Activated naive CD8-positive, alpha-beta T cell (primary cell): ENCODE measurements around the gene TSPAN18.

ENCODE experiments used
- H3K27ac Mint-ChIP-seq: one replicate; pipeline ENCODE4 v1.8.0; 2021; ENCODE audit warnings: mixed read lengths
- H3K27me3 Mint-ChIP-seq: one replicate; pipeline ENCODE4 v1.8.0; 2021; ENCODE audit warnings: mixed read lengths
- H3K36me3 Mint-ChIP-seq: one replicate; pipeline ENCODE4 v1.8.0; 2021; ENCODE audit warnings: mixed read lengths
- H3K4me1 Mint-ChIP-seq: one replicate; pipeline ENCODE4 v1.8.0; 2021; ENCODE audit warnings: low read depth, mixed read lengths
- H3K4me3 Mint-ChIP-seq: one replicate; pipeline ENCODE4 v1.8.0; 2021; ENCODE audit warnings: mild to moderate bottlenecking, mixed read lengths
- H3K9me3 Mint-ChIP-seq: one replicate; pipeline ENCODE4 v1.8.0; 2021; ENCODE audit warnings: low read depth, mixed read lengths

Gene TSPAN18

GRCh38 chr11:44848203-44848962 is 121.6 kb downstream of the TSPAN18 start:
- H3K27ac Mint-ChIP-seq: no peak overlapping the region
- peaks cover 6% of the 10 kb centered on the region for H3K9me3 Mint-ChIP-seq

DNA sequence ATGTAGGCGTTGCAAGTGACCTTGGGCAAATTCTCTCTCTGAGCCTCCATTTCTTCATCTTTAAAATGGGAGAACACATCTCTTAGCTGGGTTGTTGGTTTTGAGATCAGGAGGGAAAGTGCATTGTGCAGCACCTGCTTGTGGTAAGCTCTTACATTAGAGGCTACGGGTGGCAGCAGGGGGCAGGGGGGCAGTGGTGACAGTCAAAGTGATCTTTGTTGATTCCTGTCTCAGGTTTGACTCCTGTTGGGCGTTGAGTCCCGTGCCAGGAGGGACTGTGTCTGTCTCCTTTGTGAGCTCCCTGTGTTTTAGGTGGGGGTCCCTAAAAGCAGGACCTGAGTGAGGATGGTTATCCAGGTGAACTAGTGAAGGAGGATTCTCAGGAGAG is 122.2 kb downstream of the TSPAN18 start:
- no peak overlapping the region for H3K27ac Mint-ChIP-seq
- H3K4me1 Mint-ChIP-seq: no peaks in the 10 kb centered on the region
- H3K27me3 Mint-ChIP-seq: no peaks in the 10 kb centered on the region
- peaks cover 21% of the 10 kb centered on the region for H3K36me3 Mint-ChIP-seq
- H3K9me3 Mint-ChIP-seq: peaks cover 6% of the 10 kb centered on the region
- no peak overlapping the region for H3K4me3 Mint-ChIP-seq

More at GRCh38 chr11:44848203-44848962, 121.6 kb downstream of the TSPAN18 start:
- no peak overlapping the region for H3K4me3 Mint-ChIP-seq
- no peaks in the 10 kb centered on the region for H3K27me3 Mint-ChIP-seq
- no peaks in the 10 kb centered on the region for H3K4me1 Mint-ChIP-seq
- peaks cover 23% of the 10 kb centered on the region for H3K36me3 Mint-ChIP-seq

- Mint-ChIP-seq H3K4me3 (no peak overlapping the region), H3K9me3 (peaks cover 6% of the 10 kb centered on the region), H3K27me3 (no peaks in the 10 kb centered on the region), H3K4me1 (no peaks in the 10 kb centered on the region), H3K27ac (no peak overlapping the region), H3K36me3 (peaks cover 18% of the 10 kb centered on the region)
Measured at GRCh38 chr11:44849424-44849823, 122.7 kb downstream of the TSPAN18 start.

GRCh38 chr11:44849922-44850321 is 123.2 kb downstream of the TSPAN18 start:
- H3K27ac Mint-ChIP-seq: no peak overlapping the region
- H3K36me3 Mint-ChIP-seq: peaks cover 13% of the 10 kb centered on the region
- H3K27me3 Mint-ChIP-seq: no peaks in the 10 kb centered on the region
- no peaks in the 10 kb centered on the region for H3K4me1 Mint-ChIP-seq
- H3K4me3 Mint-ChIP-seq: no peak overlapping the region
- H3K9me3 Mint-ChIP-seq: peaks cover 6% of the 10 kb centered on the region

DNA sequence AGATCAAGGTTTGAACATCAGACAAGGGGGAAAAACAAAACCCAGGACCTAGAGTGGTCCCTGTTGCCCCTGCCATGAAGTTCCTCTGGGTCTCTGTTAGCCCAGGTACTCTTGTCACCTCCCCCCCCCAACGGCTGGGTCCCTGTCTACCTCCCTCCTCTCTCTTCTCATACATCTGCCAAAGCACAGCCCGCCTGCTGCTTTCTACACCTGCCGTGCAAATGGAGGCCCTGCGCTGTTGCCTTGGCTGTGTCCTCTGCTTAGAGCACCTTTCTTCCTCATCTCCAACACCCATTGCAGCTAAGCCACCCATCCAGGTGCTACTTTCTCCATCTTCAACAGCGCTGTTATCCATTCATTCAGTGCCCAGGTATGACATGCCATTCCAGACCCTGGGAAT is 124.7 kb downstream of the TSPAN18 start:
- H3K4me3 Mint-ChIP-seq: no peak overlapping the region
- H3K27me3 Mint-ChIP-seq: no peaks in the 10 kb centered on the region
- H3K27ac Mint-ChIP-seq: no peak overlapping the region
- peaks cover 13% of the 10 kb centered on the region for H3K36me3 Mint-ChIP-seq
- peaks cover 5% of the 10 kb centered on the region for H3K4me1 Mint-ChIP-seq
- peaks cover 5% of the 10 kb centered on the region for H3K9me3 Mint-ChIP-seq

- no peak overlapping the region for H3K4me3 Mint-ChIP-seq
- H3K36me3 Mint-ChIP-seq: peaks cover 6% of the 10 kb centered on the region
- H3K27ac Mint-ChIP-seq: no peak overlapping the region
- H3K9me3 Mint-ChIP-seq: no peaks in the 10 kb centered on the region
- H3K4me1 Mint-ChIP-seq: peaks cover 5% of the 10 kb centered on the region
- no peaks in the 10 kb centered on the region for H3K27me3 Mint-ChIP-seq
Measured at GRCh38 chr11:44852159-44852747, 125.5 kb downstream of the TSPAN18 start.

DNA sequence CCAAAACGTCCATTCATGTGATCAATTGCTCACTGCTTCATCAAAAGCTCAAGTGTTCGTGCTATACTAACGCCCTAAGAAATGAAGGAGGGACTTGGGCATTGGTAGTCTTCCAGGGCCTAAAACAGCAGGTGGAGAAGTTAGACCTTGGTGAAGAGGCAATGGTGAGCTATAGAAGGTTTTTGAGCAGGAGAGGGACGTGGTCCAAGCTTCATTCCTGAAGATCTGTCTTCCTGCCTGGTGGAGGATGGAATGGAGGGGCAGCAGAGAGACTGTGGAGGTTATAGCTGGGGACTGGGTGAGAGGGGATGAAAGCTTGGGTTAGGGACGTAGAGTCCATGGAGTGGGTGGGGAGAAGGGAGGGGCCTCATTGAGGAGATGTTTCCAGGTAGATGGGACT is 126.2 kb downstream of the TSPAN18 start:
- Mint-ChIP-seq H3K4me3 (no peak overlapping the region), H3K27ac (no peak overlapping the region), H3K27me3 (no peaks in the 10 kb centered on the region), H3K36me3 (peaks cover 3% of the 10 kb centered on the region), H3K9me3 (no peaks in the 10 kb centered on the region), H3K4me1 (peaks cover 5% of the 10 kb centered on the region)

GRCh38 chr11:44853666-44854065 is 126.9 kb downstream of the TSPAN18 start:
- Mint-ChIP-seq H3K27ac (no peak overlapping the region), H3K4me3 (no peak overlapping the region), H3K4me1 (peaks cover 5% of the 10 kb centered on the region), H3K9me3 (no peaks in the 10 kb centered on the region), H3K27me3 (no peaks in the 10 kb centered on the region), H3K36me3 (peaks cover 3% of the 10 kb centered on the region)

GRCh38 chr11:44854086-44854485 is 127.3 kb downstream of the TSPAN18 start:
- Mint-ChIP-seq H3K27ac (no peak overlapping the region), H3K9me3 (no peaks in the 10 kb centered on the region)

DNA sequence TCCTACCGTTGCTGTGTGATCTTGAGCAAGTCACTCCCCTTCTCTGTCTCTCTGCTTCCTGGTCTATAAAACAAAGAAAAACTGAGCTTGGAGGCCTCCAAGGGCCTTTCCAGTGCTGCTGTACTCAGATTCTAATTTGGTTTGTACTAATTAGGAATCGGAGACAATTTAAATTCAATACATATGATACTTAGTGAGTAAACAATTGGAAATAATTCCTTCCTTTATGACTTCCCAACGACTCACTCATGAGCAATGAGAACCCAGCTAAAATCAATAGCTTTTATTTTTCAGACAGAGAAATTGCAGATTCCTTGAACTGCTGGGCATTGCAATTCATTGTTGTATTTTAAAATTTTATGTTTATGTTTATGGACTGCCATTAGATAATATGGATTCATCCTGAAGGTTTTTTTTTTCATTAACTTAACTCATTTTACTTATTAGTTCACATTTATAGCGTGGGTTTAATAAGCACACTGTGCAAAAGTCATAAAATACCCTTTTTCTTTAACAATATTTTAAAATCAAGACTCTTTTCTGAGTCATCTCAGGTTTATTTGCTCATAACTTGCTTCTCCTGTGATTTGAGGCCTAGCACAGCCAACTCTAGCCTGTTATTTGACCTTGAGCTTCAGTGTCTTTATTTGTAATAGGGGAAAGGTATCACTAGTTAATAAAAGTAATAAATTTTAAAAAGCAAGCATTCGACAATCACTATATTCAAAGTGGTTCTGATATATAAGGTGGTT is 128.2 kb downstream of the TSPAN18 start:
- no peaks in the 10 kb centered on the region for H3K27me3 Mint-ChIP-seq
- no peaks in the 10 kb centered on the region for H3K9me3 Mint-ChIP-seq
- no peak overlapping the region for H3K4me3 Mint-ChIP-seq
- H3K4me1 Mint-ChIP-seq: peaks cover 5% of the 10 kb centered on the region
- H3K27ac Mint-ChIP-seq: no peak overlapping the region
- peaks cover 3% of the 10 kb centered on the region for H3K36me3 Mint-ChIP-seq

More at GRCh38 chr11:44854086-44854485, 127.3 kb downstream of the TSPAN18 start:
- Mint-ChIP-seq H3K4me3 (no peak overlapping the region), H3K4me1 (peaks cover 5% of the 10 kb centered on the region), H3K36me3 (peaks cover 3% of the 10 kb centered on the region), H3K27me3 (no peaks in the 10 kb centered on the region)

- peaks cover 8% of the 10 kb centered on the region for H3K4me1 Mint-ChIP-seq
- peaks cover 5% of the 10 kb centered on the region for H3K36me3 Mint-ChIP-seq
- no peaks in the 10 kb centered on the region for H3K9me3 Mint-ChIP-seq
- peaks cover 2% of the 10 kb centered on the region for H3K27me3 Mint-ChIP-seq
- H3K4me3 Mint-ChIP-seq: no peak overlapping the region
- no peak overlapping the region for H3K27ac Mint-ChIP-seq
Measured at GRCh38 chr11:44855493-44855849, 128.7 kb downstream of the TSPAN18 start.

DNA sequence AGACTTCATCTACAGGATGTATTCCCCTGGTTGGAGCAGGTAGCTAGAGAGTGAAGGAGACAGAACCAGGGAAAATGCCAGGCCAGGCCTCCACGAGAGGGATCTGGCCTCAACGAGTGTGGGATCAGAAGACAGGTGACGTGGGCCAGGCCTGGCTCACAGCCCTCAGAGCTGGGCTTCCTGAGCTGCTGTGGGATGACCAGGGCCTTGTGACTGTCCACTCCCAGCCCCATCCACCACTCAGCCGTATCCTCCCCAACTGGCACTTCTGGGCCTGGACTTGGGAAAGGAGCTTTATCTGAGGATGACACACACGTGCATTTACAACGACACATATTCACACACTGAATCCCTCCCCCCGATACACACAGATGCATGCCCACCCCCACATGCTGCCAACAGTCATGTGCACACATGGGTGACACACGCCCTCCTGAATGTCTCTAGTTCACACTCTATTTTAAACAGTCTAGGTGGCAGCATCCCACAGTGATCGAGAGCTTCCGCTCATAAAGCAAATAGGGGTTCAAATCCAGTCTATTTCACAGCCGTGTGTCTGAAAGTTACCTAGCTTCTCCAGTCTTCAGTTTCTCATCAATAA is 130.8 kb downstream of the TSPAN18 start:
- H3K27me3 Mint-ChIP-seq: peaks cover 3% of the 10 kb centered on the region
- no peak overlapping the region for H3K4me3 Mint-ChIP-seq
- H3K27ac Mint-ChIP-seq: no peak overlapping the region
- peaks cover 26% of the 10 kb centered on the region for H3K4me1 Mint-ChIP-seq
- no peaks in the 10 kb centered on the region for H3K9me3 Mint-ChIP-seq
- peaks cover 7% of the 10 kb centered on the region for H3K36me3 Mint-ChIP-seq

- Mint-ChIP-seq H3K36me3 (peaks cover 11% of the 10 kb centered on the region), H3K4me3 (no peak overlapping the region), H3K27ac (no peak overlapping the region), H3K4me1 (peaks cover 28% of the 10 kb centered on the region), H3K9me3 (no peaks in the 10 kb centered on the region), H3K27me3 (peaks cover 3% of the 10 kb centered on the region)
Measured at GRCh38 chr11:44858796-44859527, 132.2 kb downstream of the TSPAN18 start.

DNA sequence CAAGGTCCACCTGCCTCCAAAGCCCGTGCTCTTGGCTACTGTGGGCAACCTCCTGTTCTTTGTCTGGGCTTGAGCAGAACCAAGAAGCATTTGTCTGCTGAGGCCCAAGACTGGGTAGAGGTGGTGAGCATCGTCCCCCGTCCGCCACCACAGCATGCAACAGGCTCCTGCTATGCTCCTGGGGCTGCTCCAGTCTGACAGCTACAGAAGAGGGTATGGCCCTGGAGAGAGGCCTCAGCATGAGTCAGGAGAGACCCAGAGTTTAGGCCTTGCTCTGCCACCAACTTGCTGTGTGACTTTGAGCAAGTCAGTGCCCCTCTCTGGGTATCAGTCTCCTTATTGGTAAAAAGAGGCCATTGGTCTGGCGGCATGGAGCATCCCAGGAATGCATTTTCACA is 132.8 kb downstream of the TSPAN18 start:
- H3K27ac Mint-ChIP-seq: no peak overlapping the region
- H3K27me3 Mint-ChIP-seq: peaks cover 3% of the 10 kb centered on the region
- H3K36me3 Mint-ChIP-seq: peaks cover 11% of the 10 kb centered on the region
- H3K4me1 Mint-ChIP-seq: peaks cover 28% of the 10 kb centered on the region
- no peak overlapping the region for H3K4me3 Mint-ChIP-seq
- H3K9me3 Mint-ChIP-seq: no peaks in the 10 kb centered on the region
